Measurements from ENCODE around the gene PLA2G2D. TPM values are rescaled to one million over a fixed set of nuclear protein-coding genes. Genes with fewer than 3 reads are reported as not detected.

The PLA2G2D gene
- total and polyA plus RNA-seq, 7 experiments from 2014 or later = not detected

- DNase-seq = no peak
- peaks cover 0 to 2% (median 0%) of the 10 kb centered on the region in 7 donors for H3K4me1 Mint-ChIP-seq
- ChIA-PET POLR2A (no interaction called here), CTCF (no interaction called here)
- no peaks in the 10 kb centered on the region for H3K36me3 Mint-ChIP-seq
- H3K27me3 Mint-ChIP-seq = peaks cover 3 to 53% (median 21%) of the 10 kb centered on the region in 5 donors
- H3K9me3 ChIP-seq (ENCODE audit: control insufficient read depth in 2 of 3, low read length in 3 of 3) = no peaks in the 10 kb centered on the region
- no peak for ATAC-seq
- H3K4me3 ChIP-seq (ENCODE audit: low read length) = no peak overlapping the region
- intact Hi-C loops (cut with micrococcal nuclease) = no loop called here
- no peak overlapping the region for H3K27ac Mint-ChIP-seq
- H3K4me3 Mint-ChIP-seq = no peak overlapping the region
- H3K9me3 Mint-ChIP-seq = no peaks in the 10 kb centered on the region
- no peaks in the 10 kb centered on the region for H3K36me3 ChIP-seq (ENCODE audit: control insufficient read depth in 2 of 3, insufficient read depth in 3 of 3, low read length in 3 of 3)
- H3K27ac ChIP-seq (ENCODE audit: low read depth, low read length) = no peak overlapping the region
- no peaks in the 10 kb centered on the region for H3K27me3 ChIP-seq (ENCODE audit: control insufficient read depth in 2 of 2, insufficient read depth in 2 of 2, low read length in 2 of 2)
- no peaks in the 10 kb centered on the region for H3K4me1 ChIP-seq (ENCODE audit: control insufficient read depth in 2 of 2, insufficient read depth in 2 of 2, low read length in 2 of 2)
Measured at GRCh38 chr1:20117236-20117635, 2.1 kb downstream of the PLA2G2D start.

GRCh38 chr1:20115916-20116315, 3.4 kb downstream of the PLA2G2D start:
- H3K27ac ChIP-seq (ENCODE audit: low read depth, low read length) = no peak overlapping the region
- Mint-ChIP-seq H3K27me3 (peaks cover 3 to 51% (median 20%) of the 10 kb centered on the region in 5 donors), H3K36me3 (no peaks in the 10 kb centered on the region), H3K4me1 (peaks cover 0 to 2% (median 0%) of the 10 kb centered on the region in 7 donors), H3K9me3 (no peaks in the 10 kb centered on the region), H3K4me3 (no peak overlapping the region), H3K27ac (no peak overlapping the region)
- H3K27me3 ChIP-seq (ENCODE audit: control insufficient read depth in 2 of 2, insufficient read depth in 2 of 2, low read length in 2 of 2) = no peaks in the 10 kb centered on the region
- no peaks in the 10 kb centered on the region for H3K36me3 ChIP-seq (ENCODE audit: control insufficient read depth in 2 of 3, insufficient read depth in 3 of 3, low read length in 3 of 3)
- no peaks in the 10 kb centered on the region for H3K9me3 ChIP-seq (ENCODE audit: control insufficient read depth in 2 of 3, low read length in 3 of 3)
- ChIA-PET POLR2A (no interaction called here), CTCF (no interaction called here)
- intact Hi-C loops (cut with micrococcal nuclease) = no loop called here
- no peak for DNase-seq
- no peaks in the 10 kb centered on the region for H3K4me1 ChIP-seq (ENCODE audit: control insufficient read depth in 2 of 2, insufficient read depth in 2 of 2, low read length in 2 of 2)
- ATAC-seq = no peak
- no peak overlapping the region for H3K4me3 ChIP-seq (ENCODE audit: low read length)

GRCh38 chr1:20115479-20115878, 3.9 kb downstream of the PLA2G2D start:
- no peaks in the 10 kb centered on the region for H3K9me3 Mint-ChIP-seq
- peaks cover 0 to 53% (median 20%) of the 10 kb centered on the region in 5 donors for H3K27me3 Mint-ChIP-seq
- intact Hi-C loops (cut with micrococcal nuclease) = no loop called here
- POLR2A ChIA-PET = no interaction called here
- Histone ChIP-seq H3K27me3 (ENCODE audit: control insufficient read depth in 2 of 2, insufficient read depth in 2 of 2, low read length in 2 of 2) (no peaks in the 10 kb centered on the region), H3K36me3 (ENCODE audit: control insufficient read depth in 2 of 3, insufficient read depth in 3 of 3, low read length in 3 of 3) (no peaks in the 10 kb centered on the region), H3K4me3 (ENCODE audit: low read length) (no peak overlapping the region), H3K27ac (ENCODE audit: low read depth, low read length) (no peak overlapping the region), H3K4me1 (ENCODE audit: control insufficient read depth in 2 of 2, insufficient read depth in 2 of 2, low read length in 2 of 2) (no peaks in the 10 kb centered on the region), H3K9me3 (ENCODE audit: control insufficient read depth in 2 of 3, low read length in 3 of 3) (no peaks in the 10 kb centered on the region)
- ATAC-seq (no peak), DNase-seq (no peak)
- no peak overlapping the region for H3K27ac Mint-ChIP-seq
- CTCF ChIA-PET = no interaction called here
- H3K4me1 Mint-ChIP-seq = peaks cover 0 to 2% (median 0%) of the 10 kb centered on the region in 7 donors
- no peak overlapping the region for H3K4me3 Mint-ChIP-seq
- no peaks in the 10 kb centered on the region for H3K36me3 Mint-ChIP-seq

- Mint-ChIP-seq H3K27ac (no peak overlapping the region), H3K9me3 (no peaks in the 10 kb centered on the region), H3K27me3 (peaks cover 0 to 47% (median 14%) of the 10 kb centered on the region in 5 donors), H3K4me3 (no peak overlapping the region), H3K36me3 (no peaks in the 10 kb centered on the region), H3K4me1 (peaks cover 0 to 2% (median 0%) of the 10 kb centered on the region in 7 donors)
- H3K9me3 ChIP-seq (ENCODE audit: control insufficient read depth in 2 of 3, low read length in 3 of 3) = no peaks in the 10 kb centered on the region
- H3K4me1 ChIP-seq (ENCODE audit: control insufficient read depth in 2 of 2, insufficient read depth in 2 of 2, low read length in 2 of 2) = no peaks in the 10 kb centered on the region
- ChIA-PET POLR2A (no interaction called here), CTCF (no interaction called here)
- ATAC-seq (no peak), DNase-seq (no peak)
- no peaks in the 10 kb centered on the region for H3K27me3 ChIP-seq (ENCODE audit: control insufficient read depth in 2 of 2, insufficient read depth in 2 of 2, low read length in 2 of 2)
- H3K27ac ChIP-seq (ENCODE audit: low read depth, low read length) = no peak overlapping the region
- no peaks in the 10 kb centered on the region for H3K36me3 ChIP-seq (ENCODE audit: control insufficient read depth in 2 of 3, insufficient read depth in 3 of 3, low read length in 3 of 3)
- no peak overlapping the region for H3K4me3 ChIP-seq (ENCODE audit: low read length)
- intact Hi-C loops (cut with micrococcal nuclease) = no loop called here
Measured at GRCh38 chr1:20114021-20114648, 5.2 kb downstream of the PLA2G2D start.

- Histone ChIP-seq H3K27me3 (ENCODE audit: control insufficient read depth in 2 of 2, insufficient read depth in 2 of 2, low read length in 2 of 2) (no peaks in the 10 kb centered on the region), H3K4me1 (ENCODE audit: control insufficient read depth in 2 of 2, insufficient read depth in 2 of 2, low read length in 2 of 2) (no peaks in the 10 kb centered on the region), H3K4me3 (ENCODE audit: low read length) (no peak overlapping the region), H3K9me3 (ENCODE audit: control insufficient read depth in 2 of 3, low read length in 3 of 3) (no peaks in the 10 kb centered on the region), H3K36me3 (ENCODE audit: control insufficient read depth in 2 of 3, insufficient read depth in 3 of 3, low read length in 3 of 3) (no peaks in the 10 kb centered on the region), H3K27ac (ENCODE audit: low read depth, low read length) (no peak overlapping the region)
- no peak for ATAC-seq
- POLR2A ChIA-PET = no interaction called here
- Mint-ChIP-seq H3K4me3 (no peak overlapping the region), H3K27ac (no peak overlapping the region), H3K4me1 (peaks cover 0 to 2% (median 0%) of the 10 kb centered on the region in 7 donors), H3K36me3 (no peaks in the 10 kb centered on the region), H3K9me3 (no peaks in the 10 kb centered on the region), H3K27me3 (peaks cover 5 to 44% (median 13%) of the 10 kb centered on the region in 5 donors)
- CTCF ChIA-PET = no interaction called here
- DNase-seq = no peak
- intact Hi-C loops (cut with micrococcal nuclease) = no loop called here
Measured at GRCh38 chr1:20112279-20113000, 6.9 kb downstream of the PLA2G2D start.

- Histone ChIP-seq H3K27me3 (ENCODE audit: control insufficient read depth in 2 of 2, insufficient read depth in 2 of 2, low read length in 2 of 2) (no peaks in the 10 kb centered on the region), H3K36me3 (ENCODE audit: control insufficient read depth in 2 of 3, insufficient read depth in 3 of 3, low read length in 3 of 3) (no peaks in the 10 kb centered on the region), H3K4me1 (ENCODE audit: control insufficient read depth in 2 of 2, insufficient read depth in 2 of 2, low read length in 2 of 2) (no peaks in the 10 kb centered on the region), H3K9me3 (ENCODE audit: control insufficient read depth in 2 of 3, low read length in 3 of 3) (no peaks in the 10 kb centered on the region), H3K4me3 (ENCODE audit: low read length) (no peak overlapping the region), H3K27ac (ENCODE audit: low read depth, low read length) (no peak overlapping the region)
- Mint-ChIP-seq H3K36me3 (no peaks in the 10 kb centered on the region), H3K27me3 (peaks cover 9 to 44% (median 10%) of the 10 kb centered on the region in 5 donors), H3K9me3 (no peaks in the 10 kb centered on the region), H3K4me1 (peaks cover 0 to 2% (median 0%) of the 10 kb centered on the region in 7 donors), H3K27ac (no peak overlapping the region), H3K4me3 (no peak overlapping the region)
- no peak for DNase-seq
- ATAC-seq = no peak
- POLR2A ChIA-PET = no interaction called here
- CTCF ChIA-PET = no interaction called here
- intact Hi-C loops (cut with micrococcal nuclease) = no loop called here
Measured at GRCh38 chr1:20111452-20111851, 7.9 kb downstream of the PLA2G2D start.

GRCh38 chr1:20110679-20111078, 8.7 kb downstream of the PLA2G2D start:
- no peak overlapping the region for H3K4me3 Mint-ChIP-seq
- no peak overlapping the region for H3K4me3 ChIP-seq (ENCODE audit: low read length)
- ATAC-seq = no peak
- peaks cover under 1 to 39% (median 10%) of the 10 kb centered on the region in 5 donors for H3K27me3 Mint-ChIP-seq
- no peaks in the 10 kb centered on the region for H3K36me3 ChIP-seq (ENCODE audit: control insufficient read depth in 2 of 3, insufficient read depth in 3 of 3, low read length in 3 of 3)
- no peak overlapping the region for H3K27ac ChIP-seq (ENCODE audit: low read depth, low read length)
- POLR2A ChIA-PET = no interaction called here
- no peaks in the 10 kb centered on the region for H3K36me3 Mint-ChIP-seq
- H3K9me3 ChIP-seq (ENCODE audit: control insufficient read depth in 2 of 3, low read length in 3 of 3) = no peaks in the 10 kb centered on the region
- DNase-seq = no peak
- no peaks in the 10 kb centered on the region for H3K4me1 ChIP-seq (ENCODE audit: control insufficient read depth in 2 of 2, insufficient read depth in 2 of 2, low read length in 2 of 2)
- peaks cover 0 to 2% (median 0%) of the 10 kb centered on the region in 7 donors for H3K4me1 Mint-ChIP-seq
- no peak overlapping the region for H3K27ac Mint-ChIP-seq
- intact Hi-C loops (cut with micrococcal nuclease) = no loop called here
- CTCF ChIA-PET = no interaction called here
- H3K27me3 ChIP-seq (ENCODE audit: control insufficient read depth in 2 of 2, insufficient read depth in 2 of 2, low read length in 2 of 2) = peaks cover 0 to 2% of the 10 kb centered on the region in 2 donors
- H3K9me3 Mint-ChIP-seq = no peaks in the 10 kb centered on the region

Data from naive thymus-derived CD4-positive, alpha-beta T cell (primary cell).